Left ventricle myocardium inferior (tissue), 1 donor: Measurements from ENCODE around the gene L3MBTL4. TPM values are rescaled to one million over a fixed set of nuclear protein-coding genes. Genes with fewer than 3 reads are reported as not detected.

Source experiments
- DNase-seq: peaks from one replicate; pipeline ENCODE4 v3.0.0-alpha.2; 2020
- H3K27ac ChIP-seq: fragments of 200-600 bp; replicated peaks from 2 replicates; pipeline ENCODE4 v1.8.0; 2021
- H3K27me3 ChIP-seq: fragments of 200-600 bp; 2 replicates; pipeline ENCODE4 v1.8.0; 2021; ENCODE audit warnings: low read depth
- H3K36me3 ChIP-seq: fragments of 200-600 bp; 2 replicates; pipeline ENCODE4 v1.8.0; 2021
- H3K4me1 ChIP-seq: fragments of 200-600 bp; 2 replicates; pipeline ENCODE4 v1.8.0; 2021
- H3K4me3 ChIP-seq: fragments of 200-600 bp; 2 replicates; pipeline ENCODE4 v1.8.0; 2021; ENCODE audit warnings: mild to moderate bottlenecking, moderate library complexity
- H3K9me3 ChIP-seq: fragments of 200-600 bp; replicated peaks from 2 replicates; pipeline ENCODE4 v1.8.0; 2021
- CTCF ChIP-seq: fragments of 200-600 bp; IDR thresholded peaks from 2 replicates; pipeline ENCODE4 v1.8.0; 2021; ENCODE audit warnings: antibody characterized with exemption, mild to moderate bottlenecking, borderline replicate concordance
- intact Hi-C: fragments of 100-400 bp; cut with micrococcal nuclease; formaldehyde crosslinking; loops from one replicate; pipeline ENCODE4 v1.11.0; 2022
- total RNA-seq: library from RNA; stranded (reverse); fragmentation: NEBNext Ultra II Directional; extraction: Animal tissue kit (Norgen Biotek cat#: 25700); gene quantifications from one replicate; pipeline ENCODE4 v1.2.1, GENCODE V29; 2021
- donor health status: DM: no; HTN: yes; CAD: no; lungs with severe emphysema.

Gene L3MBTL4
- total RNA-seq, 1 donor from 2014 or later = 3.5 TPM

- no peak overlapping the region for H3K27ac ChIP-seq
- no peaks in the 10 kb centered on the region for H3K27me3 ChIP-seq
- H3K36me3 ChIP-seq = no peaks in the 10 kb centered on the region
- no peak for TF ChIP-seq CTCF
- no peak for DNase-seq
- no peak overlapping the region for H3K4me3 ChIP-seq
- H3K4me1 ChIP-seq = no peaks in the 10 kb centered on the region
- peaks cover 12% of the 10 kb centered on the region for H3K9me3 ChIP-seq
- intact Hi-C loops = loop anchor here (10.0 kb wide), 1 partner anchor 337 kb away; no protein-coding TSS in a partner anchor
Measured at GRCh38 chr18:6222271-6222670, 192.4 kb downstream of the L3MBTL4 start.

GRCh38 chr18:6221602-6222014 lies 193.1 kb downstream of the L3MBTL4 start:
- no peak overlapping the region for H3K27ac ChIP-seq
- H3K9me3 ChIP-seq = peaks cover 12% of the 10 kb centered on the region
- H3K4me3 ChIP-seq = no peak overlapping the region
- no peaks in the 10 kb centered on the region for H3K27me3 ChIP-seq
- H3K4me1 ChIP-seq = no peaks in the 10 kb centered on the region
- TF ChIP-seq CTCF = no peak
- no peak for DNase-seq
- H3K36me3 ChIP-seq = no peaks in the 10 kb centered on the region
- intact Hi-C loops = loop anchor here (10.0 kb wide), 1 partner anchor 337 kb away; no protein-coding TSS in a partner anchor

GRCh38 chr18:6220129-6220528 lies 194.6 kb downstream of the L3MBTL4 start:
- Histone ChIP-seq H3K36me3 (no peaks in the 10 kb centered on the region), H3K4me3 (no peak overlapping the region), H3K27ac (no peak overlapping the region), H3K4me1 (no peaks in the 10 kb centered on the region), H3K9me3 (no peaks in the 10 kb centered on the region), H3K27me3 (no peaks in the 10 kb centered on the region)
- no peak for TF ChIP-seq CTCF
- intact Hi-C loops = loop anchor here (10.0 kb wide), 1 partner anchor 335 kb away; no protein-coding TSS in a partner anchor
- DNase-seq = no peak

- Histone ChIP-seq H3K4me3 (no peak overlapping the region), H3K36me3 (no peaks in the 10 kb centered on the region), H3K27me3 (no peaks in the 10 kb centered on the region), H3K27ac (no peak overlapping the region), H3K9me3 (no peaks in the 10 kb centered on the region), H3K4me1 (no peaks in the 10 kb centered on the region)
- intact Hi-C loops = no loop called here
- DNase-seq = no peak
- peak; percentile 75 for TF ChIP-seq CTCF
Measured at GRCh38 chr18:6219116-6219717, 195.5 kb downstream of the L3MBTL4 start.

GRCh38 chr18:6215888-6216287 lies 198.8 kb downstream of the L3MBTL4 start:
- intact Hi-C loops = no loop called here
- Histone ChIP-seq H3K27ac (no peak overlapping the region), H3K4me1 (no peaks in the 10 kb centered on the region), H3K4me3 (no peak overlapping the region), H3K9me3 (no peaks in the 10 kb centered on the region), H3K27me3 (no peaks in the 10 kb centered on the region), H3K36me3 (no peaks in the 10 kb centered on the region)
- DNase-seq = no peak
- no peak for TF ChIP-seq CTCF
